ENCODE results near the gene AMIGO3. TPM values are rescaled to one million over a fixed set of nuclear protein-coding genes. Genes with fewer than 3 reads are reported as not detected.

Gene AMIGO3
- total and polyA plus RNA-seq, 10 of the 15 experiments (the other 5 are each of a cell fraction or from before 2014, with no cell fraction given), result 0.07 to 1.3 (median 0.44) TPM; not detected in 3

DNA sequence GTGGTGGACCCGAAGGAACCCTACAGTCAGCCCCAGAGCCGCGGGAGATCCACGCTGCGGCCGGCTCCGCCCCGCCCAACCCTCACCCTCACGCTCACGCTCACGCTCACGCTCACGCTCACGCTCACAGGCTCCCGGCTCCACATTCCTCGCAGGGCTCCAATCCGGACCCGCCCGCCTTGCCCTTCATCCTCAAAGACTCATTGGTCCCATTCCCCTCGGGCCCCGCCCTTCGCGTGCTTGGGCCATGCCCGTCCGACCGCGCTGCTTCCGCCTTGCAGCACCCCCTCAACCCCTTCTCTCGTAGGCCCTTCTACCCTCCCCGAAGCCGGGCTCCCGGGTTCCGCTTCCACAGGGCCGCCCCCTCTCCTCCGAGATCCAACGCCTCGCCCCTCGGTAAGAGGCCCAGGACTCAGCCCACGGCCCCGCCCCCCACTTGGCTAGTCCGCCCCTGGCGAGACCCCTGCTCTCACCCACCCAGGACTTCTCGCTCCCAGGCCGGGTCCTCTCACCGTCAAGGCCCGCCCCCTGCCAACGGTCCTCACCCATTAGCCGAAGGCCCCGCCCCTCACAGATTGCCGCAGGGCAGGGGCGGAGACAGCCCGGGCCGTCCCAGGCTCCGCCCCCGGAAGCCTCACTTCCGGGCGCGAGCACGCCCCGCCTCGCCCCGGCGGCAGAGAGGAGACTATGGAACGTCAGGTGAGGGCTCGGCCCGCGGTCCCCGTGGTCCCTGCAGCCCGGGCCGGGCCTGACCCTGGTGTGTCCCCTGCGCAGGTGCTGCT is 45.6 kb downstream of the AMIGO3 start, which contains the start of gene APEH (continued):
- TF ChIP-seq SIX5 (IDR thresholded peaks at IDR 0.05; ENCODE audit: low read depth, low read length, severe bottlenecking) (no peak), ZZZ3 (IDR thresholded peaks at IDR 0.05; ENCODE audit: control insufficient read depth, insufficient read length, low read depth) (no peak), NR2C2 (IDR thresholded peaks at IDR 0.05; ENCODE audit: borderline replicate concordance, control insufficient read depth, insufficient read length, low read depth) (no peak), MEF2B (IDR thresholded peaks at IDR 0.05; ENCODE audit: partially characterized antibody, poor library complexity, severe bottlenecking) (peak; percentile 64)
- TF ChIP-seq, protein P1, sequence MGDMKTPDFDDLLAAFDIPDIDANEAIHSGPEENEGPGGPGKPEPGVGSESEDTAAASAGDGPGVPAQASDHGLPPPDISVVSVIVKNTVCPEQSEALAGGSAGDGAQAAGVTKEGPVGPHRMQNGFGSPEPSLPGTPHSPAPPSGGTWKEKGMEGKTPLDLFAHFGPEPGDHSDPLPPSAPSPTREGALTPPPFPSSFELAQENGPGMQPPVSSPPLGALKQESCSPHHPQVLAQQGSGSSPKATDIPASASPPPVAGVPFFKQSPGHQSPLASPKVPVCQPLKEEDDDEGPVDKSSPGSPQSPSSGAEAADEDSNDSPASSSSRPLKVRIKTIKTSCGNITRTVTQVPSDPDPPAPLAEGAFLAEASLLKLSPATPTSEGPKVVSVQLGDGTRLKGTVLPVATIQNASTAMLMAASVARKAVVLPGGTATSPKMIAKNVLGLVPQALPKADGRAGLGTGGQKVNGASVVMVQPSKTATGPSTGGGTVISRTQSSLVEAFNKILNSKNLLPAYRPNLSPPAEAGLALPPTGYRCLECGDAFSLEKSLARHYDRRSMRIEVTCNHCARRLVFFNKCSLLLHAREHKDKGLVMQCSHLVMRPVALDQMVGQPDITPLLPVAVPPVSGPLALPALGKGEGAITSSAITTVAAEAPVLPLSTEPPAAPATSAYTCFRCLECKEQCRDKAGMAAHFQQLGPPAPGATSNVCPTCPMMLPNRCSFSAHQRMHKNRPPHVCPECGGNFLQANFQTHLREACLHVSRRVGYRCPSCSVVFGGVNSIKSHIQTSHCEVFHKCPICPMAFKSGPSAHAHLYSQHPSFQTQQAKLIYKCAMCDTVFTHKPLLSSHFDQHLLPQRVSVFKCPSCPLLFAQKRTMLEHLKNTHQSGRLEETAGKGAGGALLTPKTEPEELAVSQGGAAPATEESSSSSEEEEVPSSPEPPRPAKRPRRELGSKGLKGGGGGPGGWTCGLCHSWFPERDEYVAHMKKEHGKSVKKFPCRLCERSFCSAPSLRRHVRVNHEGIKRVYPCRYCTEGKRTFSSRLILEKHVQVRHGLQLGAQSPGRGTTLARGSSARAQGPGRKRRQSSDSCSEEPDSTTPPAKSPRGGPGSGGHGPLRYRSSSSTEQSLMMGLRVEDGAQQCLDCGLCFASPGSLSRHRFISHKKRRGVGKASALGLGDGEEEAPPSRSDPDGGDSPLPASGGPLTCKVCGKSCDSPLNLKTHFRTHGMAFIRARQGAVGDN (IDR thresholded peaks at IDR 0.05), result peak; percentile 95

All from GM12878 (cell line).